ENCODE results near the gene WDR27. TPM values are rescaled to one million over a fixed set of nuclear protein-coding genes. Genes with fewer than 3 reads are reported as not detected.
"Not testable (repeated sequence)": the region's sequence is repeated elsewhere in the genome, so short reads cannot be mapped to it uniquely, and the experiment has no call there.

WDR27 gene
- total and polyA plus RNA-seq, 4 donors = 6.9 to 68.1 (median 31.4) TPM

- H3K4me1 ChIP-seq (ENCODE audit: control insufficient read depth in 5 of 5, insufficient read depth in 5 of 5, low read length in 5 of 5) = no peaks in the 10 kb centered on the region
These were observed 228.2 kb downstream of the WDR27 start for GRCh38 chr6:169473663-169474062.

GRCh38 chr6:169472786-169473416, 228.9 kb downstream of the WDR27 start:
- WGBS, 2 donors = 74 to 85% methylated on average over 3 of the region's 3 CpGs
- no peak overlapping the region for H3K27ac ChIP-seq (ENCODE audit: low read depth in 1 of 2, low read length in 1 of 2)
- H3K36me3 ChIP-seq (ENCODE audit: control insufficient read depth in 4 of 4, insufficient read depth in 4 of 4, low read length in 4 of 4) = no peaks in the 10 kb centered on the region
- no peak overlapping the region for H3K4me3 ChIP-seq
- no peaks in the 10 kb centered on the region for H3K27me3 ChIP-seq (ENCODE audit: control insufficient read depth in 3 of 3, insufficient read depth in 3 of 3, low read length in 2 of 3)
- peaks cover 0 to 9% (median 4%) of the 10 kb centered on the region in 4 donors for H3K9me3 ChIP-seq (ENCODE audit: control insufficient read depth in 4 of 4, insufficient read depth in 3 of 4, low read length in 3 of 4)
- no peak for TF ChIP-seq CTCF (IDR thresholded peaks at IDR 0.05; ENCODE audit: control extremely low read depth, extremely low read depth)
- no peak overlapping the region for H3K9ac ChIP-seq (ENCODE audit: insufficient read depth in 1 of 2, low read length in 2 of 2)
- no peaks in the 10 kb centered on the region for H3K4me1 ChIP-seq (ENCODE audit: control insufficient read depth in 5 of 5, insufficient read depth in 5 of 5, low read length in 5 of 5)
- DNase-seq (peak in 1 of 3 donors; percentile 38), ATAC-seq (ENCODE audit: insufficient read depth, low FRiP score) (no peak)

More at GRCh38 chr6:169473663-169474062, 228.2 kb downstream of the WDR27 start:
- ATAC-seq (ENCODE audit: insufficient read depth, low FRiP score) (no peak), DNase-seq (no peak)
- no peaks in the 10 kb centered on the region for H3K27me3 ChIP-seq (ENCODE audit: control insufficient read depth in 3 of 3, insufficient read depth in 3 of 3, low read length in 2 of 3)
- no peak overlapping the region for H3K27ac ChIP-seq (ENCODE audit: low read depth in 1 of 2, low read length in 1 of 2)
- 88 to 96% methylated on average over 1 of the region's 1 CpG for WGBS, 2 donors
- no peak overlapping the region for H3K4me3 ChIP-seq
- no peak overlapping the region for H3K9ac ChIP-seq (ENCODE audit: insufficient read depth in 1 of 2, low read length in 2 of 2)
- peaks cover 0 to 7% (median 2%) of the 10 kb centered on the region in 4 donors for H3K9me3 ChIP-seq (ENCODE audit: control insufficient read depth in 4 of 4, insufficient read depth in 3 of 4, low read length in 3 of 4)
- TF ChIP-seq CTCF (IDR thresholded peaks at IDR 0.05; ENCODE audit: control extremely low read depth, extremely low read depth) = no peak
- H3K36me3 ChIP-seq (ENCODE audit: control insufficient read depth in 4 of 4, insufficient read depth in 4 of 4, low read length in 4 of 4) = no peaks in the 10 kb centered on the region

- no peak for ATAC-seq (ENCODE audit: insufficient read depth, low FRiP score)
- no peak for DNase-seq
- Histone ChIP-seq H3K4me3 (no peak overlapping the region), H3K9me3 (ENCODE audit: control insufficient read depth in 4 of 4, insufficient read depth in 3 of 4, low read length in 3 of 4) (peaks cover 0 to 14% (median 6%) of the 10 kb centered on the region in 4 donors), H3K4me1 (ENCODE audit: control insufficient read depth in 5 of 5, insufficient read depth in 5 of 5, low read length in 5 of 5) (no peaks in the 10 kb centered on the region), H3K27me3 (ENCODE audit: control insufficient read depth in 3 of 3, insufficient read depth in 3 of 3, low read length in 2 of 3) (no peaks in the 10 kb centered on the region), H3K27ac (ENCODE audit: low read depth in 1 of 2, low read length in 1 of 2) (no peak overlapping the region), H3K9ac (ENCODE audit: insufficient read depth in 1 of 2, low read length in 2 of 2) (no peak overlapping the region), H3K36me3 (ENCODE audit: control insufficient read depth in 4 of 4, insufficient read depth in 4 of 4, low read length in 4 of 4) (no peaks in the 10 kb centered on the region)
- no peak for TF ChIP-seq CTCF (IDR thresholded peaks at IDR 0.05; ENCODE audit: control extremely low read depth, extremely low read depth)
- 97 to 99% methylated on average over 2 of the region's 2 CpGs for WGBS, 2 donors
These were observed 231.0 kb downstream of the WDR27 start for GRCh38 chr6:169470790-169471189.

- ATAC-seq (ENCODE audit: insufficient read depth, low FRiP score) (no peak), DNase-seq (no peak)
- no peaks in the 10 kb centered on the region for H3K27me3 ChIP-seq (ENCODE audit: control insufficient read depth in 3 of 3, insufficient read depth in 3 of 3, low read length in 2 of 3)
- WGBS, 2 donors = 79 to 85% methylated on average over 1 of the region's 1 CpG
- no peak for TF ChIP-seq CTCF (IDR thresholded peaks at IDR 0.05; ENCODE audit: control extremely low read depth, extremely low read depth)
- H3K9me3 ChIP-seq (ENCODE audit: control insufficient read depth in 4 of 4, insufficient read depth in 3 of 4, low read length in 3 of 4) = peaks cover 0 to 12% (median 6%) of the 10 kb centered on the region in 4 donors
- no peak overlapping the region for H3K27ac ChIP-seq (ENCODE audit: low read depth in 1 of 2, low read length in 1 of 2)
- H3K36me3 ChIP-seq (ENCODE audit: control insufficient read depth in 4 of 4, insufficient read depth in 4 of 4, low read length in 4 of 4) = no peaks in the 10 kb centered on the region
- H3K9ac ChIP-seq (ENCODE audit: insufficient read depth in 1 of 2, low read length in 2 of 2) = no peak overlapping the region
- H3K4me3 ChIP-seq = no peak overlapping the region
- H3K4me1 ChIP-seq (ENCODE audit: control insufficient read depth in 5 of 5, insufficient read depth in 5 of 5, low read length in 5 of 5) = no peaks in the 10 kb centered on the region
These were observed 232.8 kb downstream of the WDR27 start for GRCh38 chr6:169469028-169469427.

GRCh38 chr6:169467755-169468154, 234.1 kb downstream of the WDR27 start:
- H3K4me3 ChIP-seq; H3K9ac ChIP-seq (ENCODE audit: insufficient read depth in 1 of 2, low read length in 2 of 2); H3K27ac ChIP-seq (ENCODE audit: low read depth in 1 of 2, low read length in 1 of 2); H3K27me3 ChIP-seq (ENCODE audit: control insufficient read depth in 3 of 3, insufficient read depth in 3 of 3, low read length in 2 of 3); H3K36me3 ChIP-seq (ENCODE audit: control insufficient read depth in 4 of 4, insufficient read depth in 4 of 4, low read length in 4 of 4); H3K4me1 ChIP-seq (ENCODE audit: control insufficient read depth in 5 of 5, insufficient read depth in 5 of 5, low read length in 5 of 5); ATAC-seq (ENCODE audit: insufficient read depth, low FRiP score); DNase-seq: not testable (repeated sequence)
- peaks cover 0 to 11% (median 5%) of the 10 kb centered on the region in 4 donors for H3K9me3 ChIP-seq (ENCODE audit: control insufficient read depth in 4 of 4, insufficient read depth in 3 of 4, low read length in 3 of 4)
- 87 to 92% methylated on average over 4 of the region's 4 CpGs for WGBS, 2 donors
